ENCODE measurements around the gene MIEN1.
A peak's percentile ranks its signal among the peaks of the same experiment; 100 is the strongest.
"Not testable (repeated sequence)": the region's sequence is repeated elsewhere in the genome, so short reads cannot be mapped to it uniquely, and the experiment has no call there.

MIEN1 gene

GRCh38 chr17:39716073-39716818 is 14.1 kb downstream of the MIEN1 start:
- DNase-seq (ENCODE audit: low spot score) = no peak

GRCh38 chr17:39715375-39716072 is 14.8 kb downstream of the MIEN1 start:
- DNase-seq (ENCODE audit: low spot score) = no peak

GRCh38 chr17:39714234-39714633 is 16.1 kb downstream of the MIEN1 start:
- no peak for DNase-seq (ENCODE audit: low spot score)

GRCh38 chr17:39711851-39712250 is 18.5 kb downstream of the MIEN1 start:
- no peak for DNase-seq (ENCODE audit: low spot score)

GRCh38 chr17:39711071-39711470 is 19.3 kb downstream of the MIEN1 start:
- DNase-seq (ENCODE audit: low spot score) = not testable (repeated sequence)

- DNase-seq (ENCODE audit: low spot score) = no peak
Observed at GRCh38 chr17:39709998-39710964, 20.1 kb downstream of the MIEN1 start.

- DNase-seq (ENCODE audit: low spot score) = no peak
Observed at GRCh38 chr17:39709319-39709997, 20.9 kb downstream of the MIEN1 start.

- no peak for DNase-seq (ENCODE audit: low spot score)
Observed at GRCh38 chr17:39706921-39707337, 23.4 kb downstream of the MIEN1 start.

- no peak for DNase-seq (ENCODE audit: low spot score)
Observed at GRCh38 chr17:39706383-39706782, 23.9 kb downstream of the MIEN1 start.

- DNase-seq (ENCODE audit: low spot score) = no peak
Observed at GRCh38 chr17:39705786-39706348, 24.5 kb downstream of the MIEN1 start.

- DNase-seq (ENCODE audit: low spot score) = no peak
Observed at GRCh38 chr17:39704821-39705551, 25.3 kb downstream of the MIEN1 start.

GRCh38 chr17:39703913-39704312 is 26.4 kb downstream of the MIEN1 start:
- no peak for DNase-seq (ENCODE audit: low spot score)

- no peak for DNase-seq (ENCODE audit: low spot score)
Observed at GRCh38 chr17:39702901-39703893, 27.1 kb downstream of the MIEN1 start.

- no peak for DNase-seq (ENCODE audit: low spot score)
Observed at GRCh38 chr17:39701784-39702422, 28.4 kb downstream of the MIEN1 start.

- no peak for DNase-seq (ENCODE audit: low spot score)
Observed at GRCh38 chr17:39701012-39701783, 29.1 kb downstream of the MIEN1 start.

GRCh38 chr17:39700148-39700987 is 30.0 kb downstream of the MIEN1 start:
- DNase-seq (ENCODE audit: low spot score) = no peak

- DNase-seq (ENCODE audit: low spot score) = peak; percentile 62
Observed at GRCh38 chr17:39699818-39700147, 30.5 kb downstream of the MIEN1 start, which contains the start of gene ERBB2. ERBB2 (plus strand) TSS chr17:39700064; CDS start chr17:39700239, 175 bp downstream.

Measured in cerebellar cortex (tissue), 1 donor.